Activated CD8-positive, alpha-beta T cell treated with anti-CD3 and anti-CD28 coated beads for 36 hours (primary cell): Measurements from ENCODE around the gene AKR1B1. TPM values are rescaled to one million over a fixed set of nuclear protein-coding genes. Genes with fewer than 3 reads are reported as not detected.

ENCODE experiments used
- ATAC-seq: fragments of 200-7000 bp; cut with Tn5 transposase; one replicate; pipeline ENCODE4 v1.10.0; 2021; ENCODE audit warnings: mild to moderate bottlenecking, moderate library complexity
- CTCF ChIA-PET: fragments of 350-600 bp; sonication (Branson Sonifier 250); formaldehyde crosslinking; loops from one replicate; lab custom pipeline; 2021; ENCODE audit warnings: antibody characterized with exemption; lab: Charles Lee
- POLR2A ChIA-PET: fragments of 350-600 bp; sonication (Branson Sonifier 250); formaldehyde crosslinking; loops from one replicate; lab custom pipeline; 2021; ENCODE audit warnings: antibody characterized with exemption; lab: Charles Lee
- DNase-seq: peaks from one replicate; pipeline ENCODE4 v3.0.0-alpha.2; 2020
- H3K27ac Mint-ChIP-seq: one replicate; pipeline ENCODE4 v1.8.0; 2021; ENCODE audit warnings: mild to moderate bottlenecking, mixed read lengths
- H3K27me3 Mint-ChIP-seq: one replicate; pipeline ENCODE4 v1.8.0; 2021; ENCODE audit warnings: mixed read lengths
- H3K36me3 Mint-ChIP-seq: one replicate; pipeline ENCODE4 v1.8.0; 2021; ENCODE audit warnings: low read depth, mixed read lengths
- H3K4me1 Mint-ChIP-seq: one replicate; pipeline ENCODE4 v1.8.0; 2021; ENCODE audit warnings: low read depth, mixed read lengths
- H3K4me3 Mint-ChIP-seq: one replicate; pipeline ENCODE4 v1.8.0; 2021; ENCODE audit warnings: mild to moderate bottlenecking, moderate library complexity, mixed read lengths
- H3K9me3 Mint-ChIP-seq: one replicate; pipeline ENCODE4 v1.8.0; 2021; ENCODE audit warnings: mixed read lengths
- CTCF ChIP-seq: fragments of 200-600 bp; IDR thresholded peaks from one replicate; pipeline ENCODE4 v1.8.0; 2022; ENCODE audit warnings: antibody characterized with exemption, mild to moderate bottlenecking
- intact Hi-C: fragments of 100-400 bp; cut with micrococcal nuclease; formaldehyde crosslinking; loops from one replicate; pipeline ENCODE4 v1.10.0; 2022
- total RNA-seq, 2 experiments: library from RNA; stranded (reverse); gene quantifications; one replicate each; pipeline ENCODE4 v1.2.3, GENCODE V29; 2021

Gene AKR1B1
- total RNA-seq, 2 experiments from 2014 or later: 106 to 108 TPM

GRCh38 chr7:134485203-134485602 lies 26.3 kb upstream of the AKR1B1 start:
- Mint-ChIP-seq H3K4me3 (no peak overlapping the region), H3K9me3 (peaks cover 2% of the 10 kb centered on the region), H3K27ac (no peak overlapping the region), H3K27me3 (peaks cover 18% of the 10 kb centered on the region), H3K36me3 (no peaks in the 10 kb centered on the region), H3K4me1 (no peaks in the 10 kb centered on the region)
- ChIA-PET POLR2A (no interaction called here), CTCF (interaction anchor here (1.1 kb wide), 1 partner anchor 29 kb away, joined by 3 read pairs; no protein-coding TSS in a partner anchor)
- intact Hi-C loops: no loop called here
- no peak for DNase-seq
- no peak for ATAC-seq
- TF ChIP-seq CTCF: no peak

GRCh38 chr7:134483296-134483695 lies 24.4 kb upstream of the AKR1B1 start:
- ChIA-PET POLR2A (no interaction called here), CTCF (interaction anchor here (1.4 to 1.9 kb wide), 3 partner anchors 9 to 31 kb away, joined by 3 to 9 read pairs (median 5); no protein-coding TSS in a partner anchor)
- no peak for ATAC-seq
- Mint-ChIP-seq H3K27ac (no peak overlapping the region), H3K9me3 (peaks cover 2% of the 10 kb centered on the region), H3K36me3 (no peaks in the 10 kb centered on the region), H3K4me3 (no peak overlapping the region), H3K4me1 (no peaks in the 10 kb centered on the region), H3K27me3 (peaks cover 16% of the 10 kb centered on the region)
- TF ChIP-seq CTCF: no peak
- no peak for DNase-seq
- intact Hi-C loops: no loop called here

GRCh38 chr7:134482858-134483257 lies 24.0 kb upstream of the AKR1B1 start:
- H3K36me3 Mint-ChIP-seq: no peaks in the 10 kb centered on the region
- POLR2A ChIA-PET: no interaction called here
- no peak for ATAC-seq
- no peaks in the 10 kb centered on the region for H3K4me1 Mint-ChIP-seq
- no peak overlapping the region for H3K4me3 Mint-ChIP-seq
- no peak for TF ChIP-seq CTCF
- no peak overlapping the region for H3K27ac Mint-ChIP-seq
- DNase-seq: no peak
- peaks cover 16% of the 10 kb centered on the region for H3K27me3 Mint-ChIP-seq
- intact Hi-C loops: no loop called here
- peaks cover 2% of the 10 kb centered on the region for H3K9me3 Mint-ChIP-seq
- CTCF ChIA-PET: interaction anchor here (1.4 to 1.9 kb wide), 3 partner anchors 9 to 32 kb away, joined by 3 to 9 read pairs (median 5); no protein-coding TSS in a partner anchor

- no peak for TF ChIP-seq CTCF
- DNase-seq (no peak), ATAC-seq (no peak)
- H3K27me3 Mint-ChIP-seq: peaks cover 14% of the 10 kb centered on the region
- CTCF ChIA-PET: interaction anchor here (1.0 to 1.9 kb wide), 5 partner anchors 10 to 66 kb away, joined by 3 to 8 read pairs (median 4); partner anchors contain the start of gene AKR1B1
- intact Hi-C loops: no loop called here
- no peak overlapping the region for H3K27ac Mint-ChIP-seq
- H3K4me1 Mint-ChIP-seq: no peaks in the 10 kb centered on the region
- no peak overlapping the region for H3K4me3 Mint-ChIP-seq
- no peaks in the 10 kb centered on the region for H3K9me3 Mint-ChIP-seq
- H3K36me3 Mint-ChIP-seq: no peaks in the 10 kb centered on the region
- POLR2A ChIA-PET: no interaction called here
These were observed 22.3 kb upstream of the AKR1B1 start for GRCh38 chr7:134481167-134481566.

GRCh38 chr7:134480730-134481129 lies 21.8 kb upstream of the AKR1B1 start:
- no peaks in the 10 kb centered on the region for H3K36me3 Mint-ChIP-seq
- ChIA-PET POLR2A (interaction anchor here (1.1 kb wide), 1 partner anchor 30 kb away, joined by 3 read pairs; no protein-coding TSS in a partner anchor), CTCF (interaction anchor here (0.7 to 1.9 kb wide), 6 partner anchors 10 to 67 kb away, joined by 3 to 8 read pairs (median 4); partner anchors contain the start of gene AKR1B1)
- no peak for ATAC-seq
- no peak for DNase-seq
- no peak for TF ChIP-seq CTCF
- no peaks in the 10 kb centered on the region for H3K9me3 Mint-ChIP-seq
- H3K4me1 Mint-ChIP-seq: no peaks in the 10 kb centered on the region
- H3K27ac Mint-ChIP-seq: no peak overlapping the region
- no peak overlapping the region for H3K4me3 Mint-ChIP-seq
- peaks cover 14% of the 10 kb centered on the region for H3K27me3 Mint-ChIP-seq
- intact Hi-C loops: no loop called here
